ENCODE data around the gene DUXB. TPM values are rescaled to one million over a fixed set of nuclear protein-coding genes. Genes with fewer than 3 reads are reported as not detected.

Gene DUXB
- total RNA-seq, 1 experiment from 2014 or later: not detected

GRCh38 chr16:75679366-75679765, 21.9 kb downstream of the DUXB start:
- no peak for DNase-seq (ENCODE audit: low read depth)
- in situ Hi-C loops (cut with HindIII; ENCODE audit: low pct_unique_long_range_greater_than_20kb, low sequenced_read_pairs): no loop called here

DNA sequence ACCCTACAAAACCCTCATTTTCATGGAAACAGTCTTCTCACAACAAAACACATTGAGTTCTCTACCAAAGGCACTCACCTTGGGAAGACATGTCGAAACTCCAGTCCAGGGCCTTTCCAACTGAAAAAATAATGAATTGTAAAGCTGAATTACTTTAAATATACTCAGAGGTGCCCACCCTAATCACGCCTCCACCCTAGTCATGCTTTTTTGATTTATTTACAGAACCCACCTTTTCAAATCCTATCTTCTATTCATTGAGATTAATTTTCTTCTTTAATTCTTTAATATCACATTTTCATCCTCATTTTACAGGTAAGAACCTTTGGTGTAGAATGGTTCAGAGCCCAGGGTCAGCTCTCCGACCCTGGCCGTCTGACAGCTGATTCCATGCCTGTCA, 24.4 kb downstream of the DUXB start, which contains the start of gene CPHXL2:
TSS of gene CPHXL2 (minus strand) at position 101 of the 400 bp plus-strand sequence. CDS start at position 91, 10 bp downstream.
- in situ Hi-C loops (cut with HindIII; ENCODE audit: low pct_unique_long_range_greater_than_20kb, low sequenced_read_pairs): no loop called here
- DNase-seq (ENCODE audit: low read depth): no peak

GRCh38 chr16:75667503-75667902, 33.8 kb downstream of the DUXB start:
- in situ Hi-C loops (cut with HindIII; ENCODE audit: low pct_unique_long_range_greater_than_20kb, low sequenced_read_pairs): no loop called here
- DNase-seq (ENCODE audit: low read depth): no peak

GRCh38 chr16:75660726-75661302, 40.4 kb downstream of the DUXB start:
- in situ Hi-C loops (cut with HindIII; ENCODE audit: low pct_unique_long_range_greater_than_20kb, low sequenced_read_pairs): no loop called here
- no peak for DNase-seq (ENCODE audit: low read depth)

DNA sequence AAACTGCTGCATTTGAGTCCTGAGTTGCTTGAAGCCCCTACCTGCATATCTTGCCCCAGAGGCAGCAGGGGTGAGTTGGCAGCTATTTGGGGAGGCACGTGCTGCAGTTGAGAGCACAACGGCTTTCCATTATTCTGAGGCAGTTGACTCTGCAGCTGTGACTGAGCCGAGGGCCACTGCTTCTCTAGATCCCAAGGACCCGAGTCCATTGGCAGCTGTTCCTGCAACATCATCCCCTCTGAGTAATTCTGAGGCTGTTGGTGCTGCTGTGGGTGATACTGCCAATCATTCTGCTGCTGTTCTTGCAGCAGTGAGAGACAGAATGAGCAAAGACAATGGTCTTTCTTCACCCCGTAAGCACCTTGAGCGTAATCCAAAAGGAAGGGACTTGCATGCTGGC, 40.9 kb downstream of the DUXB start:
- in situ Hi-C loops (cut with HindIII; ENCODE audit: low pct_unique_long_range_greater_than_20kb, low sequenced_read_pairs): no loop called here
- no peak for DNase-seq (ENCODE audit: low read depth)

DNA sequence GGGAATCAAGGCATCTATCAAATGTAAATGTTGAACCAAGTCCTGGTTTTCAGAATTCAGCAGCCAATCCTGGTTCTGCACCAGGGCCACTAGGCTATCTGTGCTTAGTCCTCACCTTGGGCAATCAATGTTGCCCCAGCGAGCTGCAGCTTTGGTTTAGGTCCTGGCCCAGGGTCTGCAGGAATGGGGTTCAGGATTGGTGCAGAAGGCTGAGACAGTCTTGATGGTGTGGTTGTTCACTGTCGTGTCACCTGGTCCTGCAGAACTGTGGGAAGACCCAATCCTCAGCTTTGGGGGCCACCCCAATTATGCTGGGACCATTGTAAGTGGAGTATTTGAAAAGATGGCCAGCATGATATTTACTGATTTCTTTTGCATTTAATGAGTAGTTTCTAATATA, 43.1 kb downstream of the DUXB start:
- no peak for DNase-seq (ENCODE audit: low read depth)
- in situ Hi-C loops (cut with HindIII; ENCODE audit: low pct_unique_long_range_greater_than_20kb, low sequenced_read_pairs): no loop called here

DNA sequence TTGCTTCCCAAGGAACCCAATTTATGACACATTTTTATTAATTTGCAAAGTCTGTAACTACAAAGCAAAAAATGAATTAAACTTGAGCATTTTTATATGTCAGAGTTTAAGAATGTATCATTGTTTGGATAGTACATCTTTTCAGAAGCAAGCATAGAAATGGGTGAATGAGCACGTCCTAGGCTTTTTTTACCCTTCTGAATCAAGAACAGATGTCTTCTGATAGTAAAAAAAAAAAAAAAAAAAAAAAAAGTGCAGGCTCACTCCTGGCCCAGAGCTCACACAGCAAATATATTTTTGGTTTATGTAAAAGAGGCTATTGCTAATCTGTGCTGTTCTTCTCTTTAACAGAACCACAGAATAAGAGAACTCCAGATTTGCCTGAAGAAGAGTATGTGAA, 47.3 kb downstream of the DUXB start:
- in situ Hi-C loops (cut with HindIII; ENCODE audit: low pct_unique_long_range_greater_than_20kb, low sequenced_read_pairs): no loop called here
- DNase-seq (ENCODE audit: low read depth): no peak

DNA sequence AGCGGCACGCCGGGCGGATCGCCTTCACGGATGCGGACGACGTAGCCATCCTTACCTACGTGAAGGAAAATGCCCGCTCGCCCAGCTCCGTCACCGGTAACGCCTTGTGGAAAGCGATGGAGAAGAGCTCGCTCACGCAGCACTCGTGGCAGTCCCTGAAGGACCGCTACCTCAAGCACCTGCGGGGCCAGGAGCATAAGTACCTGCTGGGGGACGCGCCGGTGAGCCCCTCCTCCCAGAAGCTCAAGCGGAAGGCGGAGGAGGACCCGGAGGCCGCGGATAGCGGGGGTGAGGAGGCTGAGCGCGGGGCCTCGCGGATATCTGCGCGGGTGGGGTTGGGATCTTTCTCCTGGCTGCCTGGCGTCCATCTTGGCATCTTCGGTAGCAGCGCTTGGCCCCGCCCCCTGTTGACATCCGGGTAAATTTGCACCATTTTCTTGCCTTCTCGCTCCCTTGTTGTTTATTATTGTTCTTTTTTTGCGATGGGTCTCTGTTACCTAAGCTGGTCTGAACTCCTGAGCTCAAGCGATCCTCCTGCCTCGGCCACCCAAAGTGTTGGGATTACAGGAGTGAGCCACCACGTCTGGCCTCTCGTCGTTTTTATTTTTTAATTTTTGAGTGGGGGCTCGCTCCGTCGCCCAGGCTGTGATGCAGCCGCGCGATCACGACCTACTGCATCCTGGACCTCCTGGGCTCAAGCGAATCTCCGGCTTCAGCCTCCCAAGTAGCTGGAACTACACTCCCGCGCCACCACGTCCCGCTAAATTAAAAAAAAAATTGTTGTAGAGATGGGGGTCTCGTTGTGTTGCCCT, 52.8 kb downstream of the DUXB start:
- in situ Hi-C loops (cut with HindIII; ENCODE audit: low pct_unique_long_range_greater_than_20kb, low sequenced_read_pairs): no loop called here
- peak; percentile 70 for DNase-seq (ENCODE audit: low read depth)

GRCh38 chr16:75647492-75648264, 53.6 kb downstream of the DUXB start, which contains the start of the genes KARS1 and TERF2IP:
TSS of gene KARS1 (minus strand) at chr16:75647665. CDS start at chr16:75647639, 26 bp downstream.
TSS of gene TERF2IP (plus strand) at chr16:75647773. CDS start at chr16:75647883, 110 bp downstream.
- in situ Hi-C loops (cut with HindIII; ENCODE audit: low pct_unique_long_range_greater_than_20kb, low sequenced_read_pairs): no loop called here
- DNase-seq (ENCODE audit: low read depth): peak; percentile 93

- in situ Hi-C loops (cut with HindIII; ENCODE audit: low pct_unique_long_range_greater_than_20kb, low sequenced_read_pairs): no loop called here
Measured at GRCh38 chr16:75647112-75647491, 54.2 kb downstream of the DUXB start.

DNA sequence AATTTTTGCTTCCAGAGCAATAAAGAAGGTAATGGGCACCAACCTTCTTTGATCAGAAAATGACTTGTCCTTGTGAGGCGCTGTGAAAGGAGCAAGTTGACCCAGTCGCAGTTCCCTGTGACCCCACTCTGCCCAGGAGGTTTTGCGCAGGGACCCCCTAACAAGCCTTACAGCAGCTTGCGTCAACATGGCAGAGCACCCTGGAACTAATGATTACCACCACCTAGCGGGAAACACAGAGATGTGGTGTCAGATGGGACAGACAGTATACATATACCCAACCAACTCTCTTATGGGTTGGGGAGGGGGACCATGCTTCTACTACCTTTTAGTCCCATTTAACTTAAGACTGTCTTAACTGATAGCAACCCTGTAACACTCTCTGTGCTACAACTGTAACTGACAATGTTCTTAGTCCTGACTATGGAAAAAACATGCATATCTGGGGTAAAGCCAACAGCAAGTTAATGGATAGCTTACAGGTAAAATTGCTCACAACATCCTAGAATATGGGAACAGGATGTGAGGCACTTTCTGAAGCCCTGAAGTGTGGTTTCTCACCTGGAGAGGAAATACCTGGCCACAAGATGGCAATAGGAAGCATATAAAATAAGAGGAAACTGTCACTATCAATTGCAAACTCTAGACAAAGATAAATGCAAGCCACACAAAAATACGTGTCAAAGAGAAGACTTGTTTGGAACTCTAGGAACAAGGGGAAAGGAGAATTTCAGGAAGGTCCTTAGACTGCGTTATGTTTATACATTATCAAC, 56.8 kb downstream of the DUXB start:
- DNase-seq (ENCODE audit: low read depth): no peak
- in situ Hi-C loops (cut with HindIII; ENCODE audit: low pct_unique_long_range_greater_than_20kb, low sequenced_read_pairs): no loop called here

More at GRCh38 chr16:75647112-75647491, 54.2 kb downstream of the DUXB start:
- no peak for DNase-seq (ENCODE audit: low read depth)

Other genes with a start within 250 kb of the DUXB start
- 14.9 and 22.5 TPM in 2 replicates for gene TMEM170A, start 236.8 kb downstream of the DUXB start, total RNA-seq (2014; rRNA removed; shearing (Covaris generic); ENCODE audit: low replicate concordance)
- under 0.01 and 0.03 TPM in 2 replicates for gene CHST6, start 206.0 kb downstream of the DUXB start, total RNA-seq (2014; rRNA removed; shearing (Covaris generic); ENCODE audit: low replicate concordance)
- gene CHST5, start 165.4 kb downstream of the DUXB start, total RNA-seq (2014; rRNA removed; shearing (Covaris generic); ENCODE audit: low replicate concordance): not detected in 2 replicates
- 23.9 and 24.8 TPM in 2 replicates for gene TMEM231, start 145.2 kb downstream of the DUXB start, total RNA-seq (2014; rRNA removed; shearing (Covaris generic); ENCODE audit: low replicate concordance)
- 16.3 and 36.3 TPM in 2 replicates for gene GABARAPL2, start 135.1 kb downstream of the DUXB start, total RNA-seq (2014; rRNA removed; shearing (Covaris generic); ENCODE audit: low replicate concordance)
- gene ADAT1, start 78.2 kb downstream of the DUXB start, total RNA-seq (2014; rRNA removed; shearing (Covaris generic); ENCODE audit: low replicate concordance): 47.3 and 56.2 TPM in 2 replicates
- 178 and 198 TPM in 2 replicates for gene KARS1, start 53.8 kb downstream of the DUXB start, total RNA-seq (2014; rRNA removed; shearing (Covaris generic); ENCODE audit: low replicate concordance)
- 9.8 and 16.8 TPM in 2 replicates for gene TERF2IP, start 53.7 kb downstream of the DUXB start, total RNA-seq (2014; rRNA removed; shearing (Covaris generic); ENCODE audit: low replicate concordance)
- gene CPHXL2, start 24.5 kb downstream of the DUXB start, total RNA-seq (2014; rRNA removed; shearing (Covaris generic); ENCODE audit: low replicate concordance): not detected in 2 replicates
- not detected in 2 replicates for gene CPHXL, start 25.0 kb upstream of the DUXB start, total RNA-seq (2014; rRNA removed; shearing (Covaris generic); ENCODE audit: low replicate concordance)

All from Caki2 (cell line).